Metanephros (tissue), 1 donor: Measurements from ENCODE around the gene ATG4B. TPM values are rescaled to one million over a fixed set of nuclear protein-coding genes. Genes with fewer than 3 reads are reported as not detected.

Experiments used
- total RNA-seq: library from RNA; depleted of rRNA; stranded (reverse); fragments of >200 nt; gene quantifications from one replicate; pipeline ENCODE4 v1.2.3, GENCODE V29; 2014

The ATG4B gene
- total RNA-seq, result 83.0 TPM

GRCh38 chr2:241637018-241637794 lies at the start of gene ATG4B, which contains the start of gene THAP4:
TSS of gene ATG4B (plus strand) at chr2:241637693. CDS start at chr2:241637715, 22 bp downstream.
TSS of gene THAP4 (minus strand) at chr2:241637158. CDS start at chr2:241637017, 141 bp downstream.

DNA sequence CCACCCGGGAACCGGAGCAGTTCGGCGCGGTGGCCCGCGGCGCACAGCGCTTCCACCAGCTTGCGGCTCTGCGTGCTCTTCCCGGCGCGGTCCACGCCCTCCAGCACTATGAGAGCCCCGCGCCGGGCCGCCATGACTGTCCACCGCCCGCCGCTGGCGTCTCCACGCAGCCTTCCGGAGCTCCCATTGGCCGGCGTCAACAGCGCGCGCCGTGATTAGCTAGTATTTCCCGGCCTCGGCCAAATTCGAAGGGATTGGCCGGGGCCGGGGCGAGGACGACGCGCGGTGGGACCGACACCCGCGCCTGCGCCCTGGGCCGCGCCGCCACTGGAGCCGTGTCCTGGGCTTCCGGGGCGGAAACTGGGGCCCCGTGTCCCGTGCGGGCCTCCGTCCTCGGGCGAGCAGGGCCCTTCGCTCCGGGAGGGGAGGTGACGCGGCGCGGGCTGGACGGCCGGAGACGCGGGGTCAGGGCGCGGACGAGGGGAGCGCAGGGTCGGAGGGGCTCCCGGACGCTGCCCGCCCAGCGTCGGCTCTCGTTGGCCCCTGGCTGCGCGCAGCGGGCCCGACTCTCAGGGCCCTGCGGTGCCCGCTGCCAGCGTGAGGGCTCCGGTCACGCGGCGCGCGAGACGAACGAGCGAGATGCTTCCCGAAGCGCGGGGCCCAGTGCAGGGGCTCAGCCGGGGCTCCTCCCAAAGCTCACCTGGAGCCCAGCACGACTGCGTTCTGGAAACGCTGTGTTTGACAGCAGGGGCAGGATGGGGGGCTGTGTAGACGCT lies 49.3 kb downstream of the ATG4B start, which contains the start of gene DTYMK:
TSS of gene DTYMK (minus strand) at position 166 of the 776 bp plus-strand sequence. CDS start at position 134, 32 bp downstream.

GRCh38 chr2:241701399-241702154 lies 64.1 kb downstream of the ATG4B start, which contains the start of gene ING5:
TSS of gene ING5 (plus strand) at chr2:241702039. CDS start at chr2:241702066, 27 bp downstream.

Other genes with a start within 250 kb of the ATG4B start
- gene STK25, start 129.1 kb upstream of the ATG4B start, total RNA-seq, result 274 TPM
- gene BOK, start 78.9 kb upstream of the ATG4B start, total RNA-seq, result 28.4 TPM
- 82.2 TPM for gene THAP4, start 535 bp upstream of the ATG4B start, total RNA-seq
- gene DTYMK, start 49.1 kb downstream of the ATG4B start, total RNA-seq, result 24.6 TPM
- gene ING5, start 64.3 kb downstream of the ATG4B start, total RNA-seq, result 36.8 TPM
- gene D2HGDH, start 96.9 kb downstream of the ATG4B start, total RNA-seq, result 39.3 TPM
- gene GAL3ST2, start 139.1 kb downstream of the ATG4B start, total RNA-seq, result 0.82 TPM
- gene NEU4, start 171.5 kb downstream of the ATG4B start, total RNA-seq, result 0.99 TPM
- gene PDCD1, start 221.2 kb downstream of the ATG4B start, total RNA-seq, result 0.58 TPM
- not detected for gene RTP5, start 232.0 kb downstream of the ATG4B start, total RNA-seq